ENCODE results near the gene ABCG1. TPM values are rescaled to one million over a fixed set of nuclear protein-coding genes. Genes with fewer than 3 reads are reported as not detected.

ABCG1 gene
- total RNA-seq, 4 donors from 2014 or later: 2.6 to 10.9 (median 3.7) TPM

DNA sequence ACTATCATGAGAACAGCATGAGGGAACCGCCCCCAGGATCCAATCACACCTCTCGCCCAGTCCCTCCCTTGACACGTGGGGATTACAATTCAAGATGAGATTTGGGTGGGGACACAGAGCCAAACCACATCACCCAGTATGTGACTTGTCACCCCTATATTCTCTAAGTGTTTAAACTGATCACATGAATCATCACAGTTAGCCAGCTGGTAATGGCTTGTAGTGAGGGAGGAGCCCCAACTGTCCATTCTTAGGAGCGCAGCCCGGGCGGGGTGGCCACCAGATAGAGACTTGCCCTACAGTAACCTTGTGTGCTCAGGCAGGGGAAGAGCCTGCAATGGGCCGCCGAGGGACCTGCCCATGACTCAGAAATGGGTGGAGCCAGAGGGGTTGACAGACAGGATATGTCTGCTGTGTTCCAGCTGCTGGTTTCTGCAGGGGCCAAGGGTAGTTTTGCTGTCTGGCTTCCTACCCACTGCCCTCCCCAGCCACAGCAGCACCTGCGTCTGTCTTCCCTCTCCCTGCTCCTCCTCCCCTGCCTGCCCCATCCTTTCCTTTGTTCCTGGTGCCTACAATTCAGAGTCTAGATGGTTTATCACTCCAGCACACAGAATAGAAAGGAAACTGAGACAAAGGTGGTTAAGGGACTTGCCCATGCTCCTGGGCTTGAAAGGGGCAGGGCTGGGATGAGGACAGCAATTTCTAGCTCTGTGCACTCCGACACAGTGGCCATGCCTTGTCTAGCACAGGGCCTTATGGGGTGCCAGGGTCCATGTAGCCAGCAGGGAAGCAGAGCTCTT is 9.2 kb downstream of the ABCG1 start:
- Histone ChIP-seq H3K4me3 (peak overlapping the region in 1 of 4 donors; percentile 21), H3K27ac (peak overlapping the region; percentile 28 to 77 (median 68)), H3K4me1 (peaks cover 22 to 57% (median 45%) of the 10 kb centered on the region in 3 donors), H3K36me3 (peaks cover 0 to 16% (median 0%) of the 10 kb centered on the region in 3 donors), H3K9me3 (no peaks in the 10 kb centered on the region), H3K27me3 (peaks cover 0 to 71% (median 0%) of the 10 kb centered on the region in 4 donors)
- peak in 1 of 4 donors; percentile 13 for TF ChIP-seq POLR2A (IDR thresholded peaks at IDR 0.05)
- TF ChIP-seq, protein P1, sequence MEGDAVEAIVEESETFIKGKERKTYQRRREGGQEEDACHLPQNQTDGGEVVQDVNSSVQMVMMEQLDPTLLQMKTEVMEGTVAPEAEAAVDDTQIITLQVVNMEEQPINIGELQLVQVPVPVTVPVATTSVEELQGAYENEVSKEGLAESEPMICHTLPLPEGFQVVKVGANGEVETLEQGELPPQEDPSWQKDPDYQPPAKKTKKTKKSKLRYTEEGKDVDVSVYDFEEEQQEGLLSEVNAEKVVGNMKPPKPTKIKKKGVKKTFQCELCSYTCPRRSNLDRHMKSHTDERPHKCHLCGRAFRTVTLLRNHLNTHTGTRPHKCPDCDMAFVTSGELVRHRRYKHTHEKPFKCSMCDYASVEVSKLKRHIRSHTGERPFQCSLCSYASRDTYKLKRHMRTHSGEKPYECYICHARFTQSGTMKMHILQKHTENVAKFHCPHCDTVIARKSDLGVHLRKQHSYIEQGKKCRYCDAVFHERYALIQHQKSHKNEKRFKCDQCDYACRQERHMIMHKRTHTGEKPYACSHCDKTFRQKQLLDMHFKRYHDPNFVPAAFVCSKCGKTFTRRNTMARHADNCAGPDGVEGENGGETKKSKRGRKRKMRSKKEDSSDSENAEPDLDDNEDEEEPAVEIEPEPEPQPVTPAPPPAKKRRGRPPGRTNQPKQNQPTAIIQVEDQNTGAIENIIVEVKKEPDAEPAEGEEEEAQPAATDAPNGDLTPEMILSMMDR (IDR thresholded peaks at IDR 0.05): no peak
- DNase-seq: peak; percentile 77
- intact Hi-C loops (cut with DNase I): no loop called here
- 23 to 37% methylated on average over 8 of the region's 10 CpGs for WGBS, 2 donors

DNA sequence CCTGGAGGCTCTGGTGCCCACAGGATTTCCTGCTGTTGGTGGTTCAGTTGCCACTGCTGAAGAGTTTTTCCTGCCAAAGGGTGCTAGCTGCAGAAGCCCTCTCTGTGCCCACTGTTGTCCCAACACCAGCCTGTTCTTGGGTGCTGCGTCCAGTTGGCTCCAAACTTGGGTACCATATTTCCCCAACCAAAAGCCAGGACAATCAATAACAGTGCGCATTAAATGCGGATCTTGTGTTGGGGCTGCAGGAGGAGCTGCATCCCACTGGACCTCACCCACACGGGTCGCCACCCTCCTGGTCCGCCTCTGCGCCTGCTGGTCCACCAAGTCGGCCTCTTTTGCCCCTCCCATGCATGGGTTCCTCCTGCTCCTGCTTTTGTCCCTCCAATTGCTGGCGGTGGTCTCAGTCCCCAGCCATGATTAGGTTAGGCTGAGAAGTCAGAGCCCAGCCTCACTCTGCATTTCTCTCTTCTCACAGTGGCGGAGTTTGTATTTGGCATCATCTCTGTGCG is 9.8 kb downstream of the ABCG1 start:
- no peak for DNase-seq
- Histone ChIP-seq H3K27ac (peak overlapping the region in 3 of 4 donors; percentile 60 to 68 (median 67)), H3K27me3 (peaks cover 0 to 64% (median 0%) of the 10 kb centered on the region in 4 donors), H3K36me3 (peaks cover 0 to 16% (median 0%) of the 10 kb centered on the region in 3 donors), H3K9me3 (no peaks in the 10 kb centered on the region), H3K4me1 (peaks cover 29 to 64% (median 51%) of the 10 kb centered on the region in 3 donors), H3K4me3 (no peak overlapping the region)
- WGBS, 2 donors: 90% methylated on average over 10 to 11 of the region's 11 CpGs
- no peak for TF ChIP-seq POLR2A (IDR thresholded peaks at IDR 0.05)
- TF ChIP-seq, protein P1 (IDR thresholded peaks at IDR 0.05): no peak
- intact Hi-C loops (cut with DNase I): no loop called here

DNA sequence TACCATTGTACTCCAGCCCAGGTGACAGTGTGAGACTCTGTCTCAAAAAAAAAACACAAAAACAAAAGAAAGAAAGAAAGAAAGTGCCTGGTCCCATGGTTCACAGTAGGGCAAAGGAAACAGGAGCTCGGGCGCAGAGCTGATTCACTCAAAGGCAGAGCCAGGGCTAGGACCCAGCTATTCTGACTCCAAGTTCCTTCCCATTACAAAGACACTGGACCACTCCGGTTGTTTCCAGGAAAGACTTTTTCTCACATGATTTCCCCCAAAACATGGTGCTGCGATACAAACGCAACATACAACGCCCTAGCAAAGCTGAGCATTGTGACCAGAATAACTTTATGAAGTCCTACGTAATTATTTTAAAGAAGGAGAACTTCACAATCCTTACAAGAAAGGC is 10.7 kb downstream of the ABCG1 start:
- 80 to 82% methylated on average over 7 of the region's 7 CpGs for WGBS, 2 donors
- intact Hi-C loops (cut with DNase I): no loop called here
- Histone ChIP-seq H3K36me3 (peaks cover 0 to 16% (median 0%) of the 10 kb centered on the region in 3 donors), H3K9me3 (no peaks in the 10 kb centered on the region), H3K4me1 (peaks cover 38 to 73% (median 59%) of the 10 kb centered on the region in 3 donors), H3K4me3 (no peak overlapping the region), H3K27ac (peak overlapping the region in 2 of 4 donors; percentile 22 to 67), H3K27me3 (peaks cover 0 to 62% (median 0%) of the 10 kb centered on the region in 4 donors)
- DNase-seq: no peak
- TF ChIP-seq, protein P1 (IDR thresholded peaks at IDR 0.05): no peak
- no peak for TF ChIP-seq POLR2A (IDR thresholded peaks at IDR 0.05)

DNA sequence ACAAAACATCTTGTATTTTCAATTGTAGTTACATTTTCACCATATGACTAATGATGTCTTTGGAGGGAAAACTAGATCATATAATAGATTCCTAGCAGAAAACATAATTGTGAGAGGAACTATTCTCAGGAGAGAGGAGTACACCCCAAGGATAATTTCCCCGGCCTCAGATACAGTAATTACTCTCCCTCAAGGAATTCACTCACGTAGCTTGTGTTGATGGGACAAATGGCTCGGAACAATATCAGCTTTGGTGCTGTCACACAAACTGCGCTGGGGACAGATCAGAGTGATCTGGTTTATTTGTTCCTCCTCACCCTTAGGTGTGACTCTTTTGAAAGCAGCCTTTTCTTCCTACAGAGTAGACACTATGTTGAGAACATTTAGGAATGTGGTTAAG is 11.2 kb downstream of the ABCG1 start:
- Histone ChIP-seq H3K4me3 (no peak overlapping the region), H3K36me3 (peaks cover 0 to 16% (median 0%) of the 10 kb centered on the region in 3 donors), H3K27me3 (peaks cover 0 to 65% (median 0%) of the 10 kb centered on the region in 4 donors), H3K4me1 (peaks cover 43 to 78% (median 62%) of the 10 kb centered on the region in 3 donors), H3K27ac (peak overlapping the region in 2 of 4 donors; percentile 44 to 86), H3K9me3 (no peaks in the 10 kb centered on the region)
- no peak for DNase-seq
- no peak for TF ChIP-seq POLR2A (IDR thresholded peaks at IDR 0.05)
- TF ChIP-seq, protein P1 (IDR thresholded peaks at IDR 0.05): no peak
- intact Hi-C loops (cut with DNase I): no loop called here
- WGBS, 2 donors: 87 to 92% methylated on average over 4 of the region's 4 CpGs

DNA sequence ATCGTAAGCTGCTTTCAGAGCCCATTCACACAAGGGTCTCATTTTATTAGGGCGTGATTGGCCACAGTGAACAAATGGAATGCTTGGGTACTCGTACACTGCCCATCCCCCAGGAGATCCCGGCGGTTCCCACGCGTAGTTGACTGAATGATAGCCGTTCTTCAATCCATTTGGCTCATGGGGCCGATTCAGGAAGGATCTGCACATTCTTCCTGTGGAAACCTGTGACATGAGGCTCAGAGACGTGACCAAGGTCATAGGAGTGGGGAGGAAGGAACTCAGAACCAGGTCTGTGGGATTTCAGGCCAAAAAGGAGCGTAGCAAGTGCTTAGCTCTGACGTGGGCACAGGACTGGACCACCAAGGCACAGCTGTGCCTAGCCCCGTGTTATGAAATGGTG is 11.7 kb downstream of the ABCG1 start:
- intact Hi-C loops (cut with DNase I): no loop called here
- Histone ChIP-seq H3K9me3 (no peaks in the 10 kb centered on the region), H3K36me3 (peaks cover 0 to 13% (median 0%) of the 10 kb centered on the region in 3 donors), H3K4me3 (no peak overlapping the region), H3K27me3 (peaks cover 0 to 68% (median 0%) of the 10 kb centered on the region in 4 donors), H3K27ac (peak overlapping the region in 3 of 4 donors; percentile 7 to 86 (median 50)), H3K4me1 (peaks cover 47 to 82% (median 65%) of the 10 kb centered on the region in 3 donors)
- no peak for TF ChIP-seq POLR2A (IDR thresholded peaks at IDR 0.05)
- TF ChIP-seq, protein P1 (IDR thresholded peaks at IDR 0.05): no peak
- DNase-seq: no peak
- 69 to 75% methylated on average over 13 of the region's 13 CpGs for WGBS, 2 donors
